Activated CD4-positive, alpha-beta T cell treated with anti-CD3 and anti-CD28 coated beads for 4 hours (primary cell): Measurements from ENCODE around the gene CYP11A1.
"Not testable (repeated sequence)": the region's sequence is repeated elsewhere in the genome, so short reads cannot be mapped to it uniquely, and the experiment has no call there.

Experiments
- DNase-seq, 2 donors: peaks; one replicate each; pipeline ENCODE4 v3.0.0-alpha.2; 2020

Gene CYP11A1

GRCh38 chr15:74373731-74374647, 6.5 kb upstream of the CYP11A1 start:
- peak; percentile 94 to 96 for DNase-seq

- DNase-seq = no peak
Measured at GRCh38 chr15:74373056-74373650, 5.7 kb upstream of the CYP11A1 start.

GRCh38 chr15:74370471-74370870, 3.0 kb upstream of the CYP11A1 start:
- no peak for DNase-seq

DNA sequence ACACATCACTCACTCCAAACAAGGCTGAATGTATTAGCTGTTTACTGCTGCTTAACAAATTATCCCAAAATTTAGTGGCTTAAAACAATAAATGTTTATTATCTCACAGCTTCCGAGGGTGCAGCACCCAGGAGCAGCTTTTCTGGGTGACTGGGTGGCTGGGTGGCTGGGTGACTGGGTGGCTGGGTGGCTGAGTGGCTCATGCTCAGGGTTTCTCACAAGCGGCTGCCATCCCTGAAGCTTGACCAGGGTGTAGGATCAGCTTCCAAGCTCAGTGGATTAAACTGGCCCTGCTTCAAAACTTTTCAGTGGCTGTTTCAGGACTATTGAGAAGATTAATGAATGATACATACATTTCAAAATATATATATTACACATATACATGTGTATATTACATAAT, 2.3 kb upstream of the CYP11A1 start:
- no peak for DNase-seq

GRCh38 chr15:74369084-74369745, 1.8 kb upstream of the CYP11A1 start:
- no peak for DNase-seq

DNA sequence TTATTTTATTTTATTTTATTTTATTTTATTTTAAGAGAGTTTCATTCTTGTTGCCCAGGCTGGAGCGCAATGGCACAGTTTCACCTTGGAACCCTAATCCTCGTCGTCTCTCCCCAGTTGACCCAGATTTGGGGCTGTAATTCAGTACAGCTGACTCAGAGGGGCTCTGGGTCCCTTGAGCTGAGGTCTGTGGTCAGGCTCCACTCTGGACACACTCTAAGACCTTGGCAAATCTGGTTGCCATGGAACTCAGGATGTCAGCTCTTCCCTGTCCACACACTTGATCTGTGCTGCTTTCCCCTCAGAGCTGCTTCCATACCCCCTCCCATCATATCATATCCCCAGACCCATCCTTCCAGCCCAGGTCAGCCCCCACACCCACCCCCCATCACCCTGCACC, 675 bp upstream of the CYP11A1 start:
- no peak for DNase-seq

GRCh38 chr15:74365598-74366445, 1.6 kb downstream of the CYP11A1 start:
- no peak for DNase-seq

- no peak for DNase-seq
Measured at GRCh38 chr15:74364936-74365597, 2.4 kb downstream of the CYP11A1 start.

DNA sequence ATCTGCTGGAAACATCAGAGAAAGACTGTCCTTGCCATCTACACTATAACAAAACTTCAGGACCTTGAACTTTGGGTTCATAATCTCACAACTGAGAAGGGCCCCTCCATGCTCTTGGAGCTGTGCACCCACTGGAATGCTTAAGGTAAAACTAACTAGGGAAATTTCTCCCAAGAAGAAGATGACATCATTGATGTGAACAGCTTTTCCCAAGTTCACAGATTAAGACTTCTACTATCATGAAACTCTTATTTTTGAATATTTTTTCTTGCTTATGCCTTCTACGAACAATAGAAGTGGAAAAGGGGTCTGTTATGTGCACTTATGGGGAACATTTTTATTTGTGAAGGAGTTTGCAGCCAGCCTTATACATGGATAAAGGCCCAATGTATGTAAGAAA, 5.0 kb downstream of the CYP11A1 start:
- DNase-seq = no peak

DNA sequence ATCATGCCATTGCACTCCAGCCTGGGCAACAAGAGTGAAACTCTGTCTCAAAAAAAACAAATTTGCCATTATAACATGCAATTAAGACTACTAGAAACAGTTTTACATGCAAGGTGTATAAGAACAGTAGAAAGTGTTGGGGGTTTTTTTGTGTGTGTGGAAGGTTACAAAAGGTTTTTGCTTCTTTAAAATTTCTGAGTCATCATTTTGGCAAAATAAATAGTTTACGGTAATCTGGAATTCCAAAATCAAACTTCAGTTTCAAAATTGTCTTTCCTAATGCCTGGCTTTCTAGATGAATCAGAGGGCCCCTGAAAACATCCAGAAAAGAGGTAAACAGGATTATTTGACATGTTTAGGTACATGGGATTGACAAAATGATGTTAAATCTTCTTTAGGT, 6.6 kb downstream of the CYP11A1 start:
- not testable (repeated sequence) for DNase-seq

DNA sequence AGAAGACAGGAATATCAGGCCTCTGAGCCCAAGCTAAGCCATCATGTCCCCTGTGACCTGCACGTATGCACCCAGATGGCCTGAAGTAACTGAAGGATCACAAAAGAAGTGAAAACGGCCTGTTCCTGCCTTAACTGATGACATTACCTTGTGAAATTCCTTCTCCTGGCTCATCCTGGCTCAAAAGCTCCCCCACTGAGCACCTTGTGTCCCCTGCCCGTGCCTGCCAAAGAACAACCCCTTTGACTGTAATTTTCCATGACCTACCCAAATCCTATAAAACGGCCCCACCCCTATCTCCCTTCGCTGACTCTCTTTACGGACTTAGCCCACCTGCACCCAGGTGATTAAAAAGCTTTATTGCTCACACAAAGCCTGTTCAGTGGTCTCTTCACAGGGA, 8.1 kb downstream of the CYP11A1 start:
- not testable (repeated sequence) for DNase-seq

GRCh38 chr15:74357514-74357913, 9.9 kb downstream of the CYP11A1 start:
- DNase-seq = not testable (repeated sequence)

- DNase-seq = not testable (repeated sequence)
Measured at GRCh38 chr15:74356050-74356449, 11.4 kb downstream of the CYP11A1 start.

DNA sequence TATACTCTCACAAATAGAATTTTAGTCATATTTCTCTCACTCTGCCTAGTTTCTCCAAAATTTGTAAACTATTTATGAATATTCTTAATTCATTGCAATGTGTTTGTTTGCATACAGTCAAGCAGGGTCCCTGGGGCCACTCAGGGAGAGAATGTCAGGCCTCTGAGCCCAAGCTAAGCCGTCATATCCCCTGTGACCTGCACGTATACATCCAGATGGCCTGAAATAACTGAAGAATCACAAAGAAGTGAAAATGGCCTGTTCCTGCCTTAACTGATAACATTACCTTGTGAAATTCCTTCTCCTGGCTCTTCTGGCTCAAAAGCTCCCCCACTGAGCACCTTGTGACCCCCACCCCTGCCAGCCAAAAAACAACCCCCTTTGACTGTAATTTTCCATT, 13.5 kb downstream of the CYP11A1 start:
- not testable (repeated sequence) for DNase-seq

- no peak for DNase-seq
Measured at GRCh38 chr15:74352393-74352910, 15.0 kb downstream of the CYP11A1 start.

DNA sequence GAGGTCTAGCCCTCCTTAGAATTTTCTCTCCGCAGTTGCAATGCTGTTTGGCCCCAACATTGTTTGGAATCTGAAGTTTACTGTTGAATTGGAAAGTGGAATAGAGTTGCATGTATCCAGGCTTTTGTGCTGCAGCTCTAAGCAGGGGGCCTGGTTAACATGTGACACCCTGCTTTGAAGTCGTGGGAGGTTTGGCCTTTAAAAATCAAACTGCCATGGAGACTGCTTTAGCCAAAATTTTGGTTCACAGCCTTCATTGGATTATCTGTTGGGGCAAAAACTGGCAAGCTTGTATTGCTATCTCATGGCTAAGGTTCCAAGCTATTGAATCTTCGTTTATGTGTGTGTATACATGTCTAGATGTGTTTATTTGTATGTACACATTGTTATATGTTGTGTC, 15.8 kb downstream of the CYP11A1 start:
- no peak for DNase-seq

DNA sequence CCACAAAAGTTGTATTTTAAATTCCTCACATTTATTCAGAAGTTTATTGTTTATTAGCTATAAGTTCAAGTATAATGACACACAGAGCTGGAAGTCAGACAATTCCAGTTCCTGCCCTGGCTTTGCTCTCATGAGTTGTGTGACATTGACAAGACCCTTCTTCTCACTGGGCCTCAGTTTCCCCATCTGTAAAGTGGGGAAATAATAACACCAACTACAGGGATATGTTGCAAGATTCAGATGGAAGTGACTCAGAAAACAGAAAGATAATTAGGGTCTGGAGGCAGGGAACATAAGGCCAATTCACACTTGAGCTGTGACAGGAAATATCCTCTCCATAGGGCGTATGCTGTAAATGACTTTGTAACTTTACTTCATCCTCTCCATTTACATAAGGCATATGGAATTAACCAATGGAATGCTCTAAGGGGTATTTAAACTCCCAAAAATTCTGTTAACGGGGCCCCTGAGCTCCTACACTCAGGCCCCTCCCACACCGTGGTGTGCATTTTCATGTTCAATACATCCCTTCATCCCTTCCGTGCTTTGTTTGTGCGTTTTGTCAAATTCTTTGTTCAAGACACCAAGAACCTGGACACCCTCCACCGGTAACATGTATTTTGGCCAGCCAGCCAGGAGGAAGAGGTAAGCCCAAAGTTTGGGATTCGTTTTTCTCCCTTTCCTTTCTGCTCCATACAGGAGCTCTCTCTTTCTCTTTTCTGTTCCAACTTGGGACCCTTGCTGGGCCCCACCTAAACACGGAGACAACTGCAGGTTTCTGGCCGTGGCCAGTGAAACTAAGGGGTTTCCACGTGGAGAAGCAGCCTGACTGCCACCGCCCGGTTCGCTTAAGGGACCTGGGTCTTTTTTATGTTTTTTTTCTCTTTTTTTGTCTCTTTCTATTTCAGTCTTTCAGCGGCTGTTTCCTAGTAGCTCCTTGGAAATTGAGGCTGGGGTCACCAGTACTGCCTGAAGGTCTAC, 16.9 kb downstream of the CYP11A1 start:
- DNase-seq = no peak

DNA sequence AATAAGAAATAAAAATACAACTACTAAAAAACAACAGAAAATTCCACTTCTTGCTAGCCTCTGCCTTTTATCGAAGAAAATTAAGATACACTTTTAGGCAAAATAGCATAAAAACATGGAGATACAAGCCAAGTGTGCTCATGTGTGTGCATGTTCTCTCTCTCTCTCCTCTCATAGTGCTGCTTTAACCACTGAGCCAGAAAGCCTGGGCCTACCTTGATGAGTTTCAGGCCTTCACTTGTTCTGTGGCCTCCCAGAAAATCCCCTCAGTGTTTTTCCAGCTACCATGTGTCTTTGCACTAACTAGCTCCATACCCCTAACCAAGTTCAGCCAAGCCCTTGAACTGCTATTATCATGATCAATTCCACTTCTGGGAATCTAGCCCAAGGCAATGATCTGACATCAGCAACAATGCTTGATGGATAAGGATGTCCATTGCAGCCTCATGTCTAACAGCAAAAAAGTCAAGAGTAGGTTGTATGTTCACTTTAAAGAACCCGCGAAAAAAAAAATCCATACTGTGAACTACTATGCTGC, 18.1 kb downstream of the CYP11A1 start:
- no peak for DNase-seq

GRCh38 chr15:74347757-74348250, 19.6 kb downstream of the CYP11A1 start:
- no peak for DNase-seq

GRCh38 chr15:74345051-74345450, 22.4 kb downstream of the CYP11A1 start:
- no peak for DNase-seq
